Astrocyte (in vitro differentiated cells and primary cell): ENCODE data around the gene RAD51. TPM values are rescaled to one million over a fixed set of nuclear protein-coding genes. Genes with fewer than 3 reads are reported as not detected.

Experiments
- DNase-seq: peaks from one replicate; pipeline ENCODE4 v3.0.0-alpha.2; 2010; ENCODE audit warnings: low read depth
- FAIRE-seq: peaks from 2 replicates; lab custom pipeline; 2011; peaks lifted over from hg19 to GRCh38; lab: Jason Lieb, UNC
- H2AFZ ChIP-seq: 2 replicates; pipeline ENCODE4 v1.6.0; 2012; ENCODE audit warnings: low read depth, low read length, inconsistent platforms
- H3K27ac ChIP-seq: 2 replicates; pipeline ENCODE4 v1.5.1; 2011; ENCODE audit warnings: low read depth, low read length, inconsistent platforms
- H3K27me3 ChIP-seq: 2 replicates; pipeline ENCODE4 v1.6.0; 2011; ENCODE audit warnings: low read length, inconsistent platforms; ENCODE audit not compliant: insufficient read depth
- H3K36me3 ChIP-seq: 2 replicates; pipeline ENCODE4 v1.5.1; 2011; ENCODE audit warnings: low read length, inconsistent platforms; ENCODE audit not compliant: insufficient read depth
- H3K4me1 ChIP-seq: 2 replicates; pipeline ENCODE4 v1.5.1; 2011; ENCODE audit warnings: low read length, inconsistent platforms; ENCODE audit not compliant: insufficient read depth
- H3K4me2 ChIP-seq: 2 replicates; pipeline ENCODE4 v1.6.0; 2012; ENCODE audit warnings: low read length, inconsistent platforms
- H3K4me3 ChIP-seq: 2 replicates; pipeline ENCODE4 v1.5.1; 2011; ENCODE audit warnings: low read depth, mild to moderate bottlenecking, low read length, inconsistent platforms; ENCODE audit not compliant: insufficient read depth
- H3K79me2 ChIP-seq: 2 replicates; pipeline ENCODE4 v1.6.0; 2012; ENCODE audit warnings: mild to moderate bottlenecking, low read length, inconsistent platforms; ENCODE audit not compliant: insufficient read depth
- H3K9ac ChIP-seq: 2 replicates; pipeline ENCODE4 v1.6.0; 2012; ENCODE audit warnings: mild to moderate bottlenecking, low read length, inconsistent platforms
- H3K9me3 ChIP-seq: 2 replicates; pipeline ENCODE4 v1.5.1; 2012; ENCODE audit warnings: low read depth, mild to moderate bottlenecking, low read length, inconsistent platforms; ENCODE audit not compliant: insufficient read depth
- H4K20me1 ChIP-seq: 2 replicates; pipeline ENCODE4 v1.6.0; 2012; ENCODE audit warnings: low read length, inconsistent platforms; ENCODE audit not compliant: insufficient read depth
- H3K27ac Mint-ChIP-seq: one replicate; pipeline ENCODE4 v1.8.0; 2021; ENCODE audit warnings: mild to moderate bottlenecking, mixed read lengths; ENCODE audit not compliant: unreplicated experiment
- H3K27me3 Mint-ChIP-seq: one replicate; pipeline ENCODE4 v1.8.0; 2021; ENCODE audit warnings: low read depth, mixed read lengths; ENCODE audit not compliant: unreplicated experiment
- H3K36me3 Mint-ChIP-seq: one replicate; pipeline ENCODE4 v1.8.0; 2021; ENCODE audit warnings: low read depth, mixed read lengths; ENCODE audit not compliant: unreplicated experiment
- H3K4me1 Mint-ChIP-seq: one replicate; pipeline ENCODE4 v1.8.0; 2021; ENCODE audit warnings: low read depth, mixed read lengths; ENCODE audit not compliant: unreplicated experiment
- H3K4me3 Mint-ChIP-seq: one replicate; pipeline ENCODE4 v1.8.0; 2021; ENCODE audit warnings: mild to moderate bottlenecking, moderate library complexity, mixed read lengths; ENCODE audit not compliant: unreplicated experiment
- H3K9me3 Mint-ChIP-seq: one replicate; pipeline ENCODE4 v1.8.0; 2021; ENCODE audit warnings: mild to moderate bottlenecking, mixed read lengths; ENCODE audit not compliant: unreplicated experiment
- EZH2 ChIP-seq: IDR thresholded peaks from 2 replicates; pipeline ENCODE4 v1.6.1; 2012; ENCODE audit warnings: mild to moderate bottlenecking, low read length, inconsistent platforms; ENCODE audit not compliant: insufficient read depth
- total RNA-seq: library from RNA; stranded (reverse); gene quantifications from 2 replicates; pipeline ENCODE4 v1.2.1, GENCODE V29; 2021
- TF ChIP-seq, protein P1 (sequence below): IDR thresholded peaks from 2 replicates; pipeline ENCODE4 v1.5.1; 2011; ENCODE audit warnings: low read depth, mild to moderate bottlenecking, inconsistent platforms, low read length, moderate library complexity; ENCODE audit not compliant: insufficient read depth

RAD51 gene
- total RNA-seq, 1 donor from 2014 or later = 3.6 TPM

DNA sequence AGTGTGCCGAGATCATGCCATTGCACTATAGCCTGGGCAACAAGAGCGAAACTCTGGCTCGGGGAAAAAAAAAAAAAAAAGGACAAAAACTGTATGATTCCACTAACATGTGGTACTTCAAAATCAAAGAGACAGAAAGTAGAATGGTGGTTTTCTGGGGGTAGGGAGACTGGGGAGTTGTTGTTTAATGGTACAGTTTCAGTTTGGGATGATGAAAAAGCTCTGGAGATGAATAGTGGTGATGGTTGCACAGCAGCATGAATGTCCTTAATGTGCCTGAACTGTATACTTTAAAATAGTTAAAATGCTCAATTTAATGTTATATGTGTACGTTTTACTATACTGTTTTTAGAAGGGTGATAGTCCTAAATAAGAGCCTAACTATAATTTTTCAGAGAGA, 27.4 kb downstream of the RAD51 start:
- no peaks in the 10 kb centered on the region for H3K36me3 Mint-ChIP-seq
- H3K9me3 Mint-ChIP-seq = no peaks in the 10 kb centered on the region
- H3K27ac Mint-ChIP-seq = no peak overlapping the region
- H3K27me3 Mint-ChIP-seq = no peaks in the 10 kb centered on the region
- Histone ChIP-seq H3K27me3 (no peaks in the 10 kb centered on the region), H3K4me2 (no peak overlapping the region), H3K9me3 (no peaks in the 10 kb centered on the region), H2AFZ (no peak overlapping the region), H3K79me2 (no peaks in the 10 kb centered on the region), H3K9ac (no peak overlapping the region), H3K36me3 (peaks cover 3% of the 10 kb centered on the region), H3K27ac (no peak overlapping the region), H4K20me1 (no peaks in the 10 kb centered on the region), H3K4me1 (no peaks in the 10 kb centered on the region), H3K4me3 (no peak overlapping the region)
- no peaks in the 10 kb centered on the region for H3K4me1 Mint-ChIP-seq
- no peak for FAIRE-seq
- DNase-seq = no peak
- H3K4me3 Mint-ChIP-seq = no peak overlapping the region
- TF ChIP-seq, protein P1, sequence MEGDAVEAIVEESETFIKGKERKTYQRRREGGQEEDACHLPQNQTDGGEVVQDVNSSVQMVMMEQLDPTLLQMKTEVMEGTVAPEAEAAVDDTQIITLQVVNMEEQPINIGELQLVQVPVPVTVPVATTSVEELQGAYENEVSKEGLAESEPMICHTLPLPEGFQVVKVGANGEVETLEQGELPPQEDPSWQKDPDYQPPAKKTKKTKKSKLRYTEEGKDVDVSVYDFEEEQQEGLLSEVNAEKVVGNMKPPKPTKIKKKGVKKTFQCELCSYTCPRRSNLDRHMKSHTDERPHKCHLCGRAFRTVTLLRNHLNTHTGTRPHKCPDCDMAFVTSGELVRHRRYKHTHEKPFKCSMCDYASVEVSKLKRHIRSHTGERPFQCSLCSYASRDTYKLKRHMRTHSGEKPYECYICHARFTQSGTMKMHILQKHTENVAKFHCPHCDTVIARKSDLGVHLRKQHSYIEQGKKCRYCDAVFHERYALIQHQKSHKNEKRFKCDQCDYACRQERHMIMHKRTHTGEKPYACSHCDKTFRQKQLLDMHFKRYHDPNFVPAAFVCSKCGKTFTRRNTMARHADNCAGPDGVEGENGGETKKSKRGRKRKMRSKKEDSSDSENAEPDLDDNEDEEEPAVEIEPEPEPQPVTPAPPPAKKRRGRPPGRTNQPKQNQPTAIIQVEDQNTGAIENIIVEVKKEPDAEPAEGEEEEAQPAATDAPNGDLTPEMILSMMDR = no peak
- TF ChIP-seq EZH2 = no peak

DNA sequence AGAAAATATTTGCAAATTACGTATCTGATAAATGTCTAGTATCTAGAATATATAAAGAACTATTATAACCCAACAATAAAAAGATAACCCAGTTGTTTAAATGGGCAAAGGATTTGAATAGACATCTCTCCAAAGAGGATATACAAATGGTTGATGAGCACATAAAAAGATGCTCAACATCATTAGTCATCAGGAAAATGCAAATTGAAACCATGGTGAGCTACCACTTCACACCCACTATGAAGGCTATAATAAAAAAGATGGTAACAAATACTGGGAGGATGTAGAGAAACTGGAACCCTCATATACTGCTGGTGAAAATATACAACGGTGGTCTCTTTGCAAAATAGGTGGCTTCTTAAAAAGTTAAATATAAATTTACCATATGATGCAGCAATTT, 28.0 kb downstream of the RAD51 start:
- Histone ChIP-seq H2AFZ (no peak overlapping the region), H3K27ac (no peak overlapping the region), H3K79me2 (no peaks in the 10 kb centered on the region), H3K4me3 (no peak overlapping the region), H3K4me1 (no peaks in the 10 kb centered on the region), H3K9me3 (no peaks in the 10 kb centered on the region), H3K27me3 (no peaks in the 10 kb centered on the region), H4K20me1 (no peaks in the 10 kb centered on the region), H3K4me2 (no peak overlapping the region), H3K36me3 (peaks cover 3% of the 10 kb centered on the region), H3K9ac (no peak overlapping the region)
- DNase-seq = no peak
- no peak for FAIRE-seq
- H3K36me3 Mint-ChIP-seq = no peaks in the 10 kb centered on the region
- H3K27ac Mint-ChIP-seq = no peak overlapping the region
- H3K4me3 Mint-ChIP-seq = no peak overlapping the region
- H3K9me3 Mint-ChIP-seq = no peaks in the 10 kb centered on the region
- H3K4me1 Mint-ChIP-seq = no peaks in the 10 kb centered on the region
- TF ChIP-seq, protein P1 = no peak
- TF ChIP-seq EZH2 = no peak
- no peaks in the 10 kb centered on the region for H3K27me3 Mint-ChIP-seq

DNA sequence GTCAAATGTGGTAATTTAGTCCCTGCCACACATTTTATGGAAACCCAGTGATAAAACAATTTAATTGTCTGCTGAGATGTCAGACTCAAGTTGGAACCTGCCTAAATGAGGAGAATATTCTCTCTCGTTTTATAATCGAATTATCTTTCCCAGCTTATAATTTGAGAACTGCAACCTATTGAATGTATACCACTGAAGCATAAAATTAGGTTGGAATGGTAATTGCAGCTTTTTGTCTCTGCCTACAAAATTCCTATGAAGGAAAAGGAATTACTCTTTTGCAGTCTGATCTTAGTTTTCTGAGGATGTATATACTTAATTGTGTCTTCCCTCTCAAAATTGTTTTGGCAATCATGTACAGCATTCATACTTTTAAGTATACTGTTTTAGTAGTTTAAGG, 28.9 kb downstream of the RAD51 start:
- Histone ChIP-seq H3K79me2 (no peaks in the 10 kb centered on the region), H4K20me1 (no peaks in the 10 kb centered on the region), H3K4me3 (no peak overlapping the region), H3K4me2 (no peak overlapping the region), H3K9me3 (no peaks in the 10 kb centered on the region), H3K27ac (no peak overlapping the region), H3K9ac (no peak overlapping the region), H3K4me1 (no peaks in the 10 kb centered on the region), H3K36me3 (no peaks in the 10 kb centered on the region), H2AFZ (no peak overlapping the region), H3K27me3 (no peaks in the 10 kb centered on the region)
- FAIRE-seq (no peak), DNase-seq (no peak)
- H3K4me1 Mint-ChIP-seq = no peaks in the 10 kb centered on the region
- TF ChIP-seq, protein P1 = no peak
- no peak for TF ChIP-seq EZH2
- H3K27me3 Mint-ChIP-seq = no peaks in the 10 kb centered on the region
- H3K9me3 Mint-ChIP-seq = no peaks in the 10 kb centered on the region
- no peak overlapping the region for H3K27ac Mint-ChIP-seq
- H3K36me3 Mint-ChIP-seq = no peaks in the 10 kb centered on the region
- H3K4me3 Mint-ChIP-seq = no peak overlapping the region
